Mesothelial cell of epicardium (in vitro differentiated cells): ENCODE results near the gene NR2F1. TPM values are rescaled to one million over a fixed set of nuclear protein-coding genes. Genes with fewer than 3 reads are reported as not detected.

ENCODE experiments used
- DNase-seq, 2 experiments: peaks; one replicate each; pipeline ENCODE4 v3.0.0; 2021; ENCODE audit warnings: low spot score in 2 of 2; ENCODE audit not compliant: unreplicated experiment in 2 of 2
- H3K27ac Mint-ChIP-seq: 2 replicates; pipeline ENCODE4 v1.8.0; 2021; ENCODE audit warnings: mixed read lengths
- H3K27me3 Mint-ChIP-seq: 2 replicates; pipeline ENCODE4 v1.8.0; 2021; ENCODE audit warnings: low read depth, mixed read lengths
- H3K36me3 Mint-ChIP-seq: 2 replicates; pipeline ENCODE4 v1.8.0; 2021; ENCODE audit warnings: mixed read lengths
- H3K4me1 Mint-ChIP-seq: 2 replicates; pipeline ENCODE4 v1.8.0; 2021; ENCODE audit warnings: mixed read lengths
- H3K4me3 Mint-ChIP-seq: 2 replicates; pipeline ENCODE4 v1.8.0; 2021; ENCODE audit warnings: mild to moderate bottlenecking, moderate library complexity, mixed read lengths
- H3K9me3 Mint-ChIP-seq: 2 replicates; pipeline ENCODE4 v1.8.0; 2021; ENCODE audit warnings: mixed read lengths
- total RNA-seq: library from RNA; stranded (reverse); gene quantifications from 3 replicates; pipeline ENCODE4 v1.2.1, GENCODE V29; 2021
- TF ChIP-seq, protein P1 (sequence below): fragments of 200-600 bp; sonication (generic); IDR thresholded peaks from one replicate; pipeline ENCODE4 v1.5.0; 2021; ENCODE audit warnings: antibody characterized with exemption; ENCODE audit not compliant: unreplicated experiment

The NR2F1 gene
- total RNA-seq, 1 donor from 2014 or later: 20.3 TPM

- Mint-ChIP-seq H3K27ac (no peak overlapping the region), H3K36me3 (no peaks in the 10 kb centered on the region), H3K9me3 (no peaks in the 10 kb centered on the region), H3K4me1 (peaks cover 10% of the 10 kb centered on the region), H3K27me3 (peaks cover 98% of the 10 kb centered on the region), H3K4me3 (no peak overlapping the region)
- TF ChIP-seq, protein P1, sequence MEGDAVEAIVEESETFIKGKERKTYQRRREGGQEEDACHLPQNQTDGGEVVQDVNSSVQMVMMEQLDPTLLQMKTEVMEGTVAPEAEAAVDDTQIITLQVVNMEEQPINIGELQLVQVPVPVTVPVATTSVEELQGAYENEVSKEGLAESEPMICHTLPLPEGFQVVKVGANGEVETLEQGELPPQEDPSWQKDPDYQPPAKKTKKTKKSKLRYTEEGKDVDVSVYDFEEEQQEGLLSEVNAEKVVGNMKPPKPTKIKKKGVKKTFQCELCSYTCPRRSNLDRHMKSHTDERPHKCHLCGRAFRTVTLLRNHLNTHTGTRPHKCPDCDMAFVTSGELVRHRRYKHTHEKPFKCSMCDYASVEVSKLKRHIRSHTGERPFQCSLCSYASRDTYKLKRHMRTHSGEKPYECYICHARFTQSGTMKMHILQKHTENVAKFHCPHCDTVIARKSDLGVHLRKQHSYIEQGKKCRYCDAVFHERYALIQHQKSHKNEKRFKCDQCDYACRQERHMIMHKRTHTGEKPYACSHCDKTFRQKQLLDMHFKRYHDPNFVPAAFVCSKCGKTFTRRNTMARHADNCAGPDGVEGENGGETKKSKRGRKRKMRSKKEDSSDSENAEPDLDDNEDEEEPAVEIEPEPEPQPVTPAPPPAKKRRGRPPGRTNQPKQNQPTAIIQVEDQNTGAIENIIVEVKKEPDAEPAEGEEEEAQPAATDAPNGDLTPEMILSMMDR: no peak
- no peak for DNase-seq
Observed at GRCh38 chr5:93609762-93610161, 26.7 kb downstream of the NR2F1 start.

- TF ChIP-seq, protein P1: no peak
- H3K27ac Mint-ChIP-seq: no peak overlapping the region
- H3K36me3 Mint-ChIP-seq: no peaks in the 10 kb centered on the region
- H3K4me1 Mint-ChIP-seq: peaks cover 10% of the 10 kb centered on the region
- no peak overlapping the region for H3K4me3 Mint-ChIP-seq
- peaks cover 98% of the 10 kb centered on the region for H3K27me3 Mint-ChIP-seq
- H3K9me3 Mint-ChIP-seq: no peaks in the 10 kb centered on the region
- no peak for DNase-seq
Observed at GRCh38 chr5:93610581-93611272, 27.7 kb downstream of the NR2F1 start.

DNA sequence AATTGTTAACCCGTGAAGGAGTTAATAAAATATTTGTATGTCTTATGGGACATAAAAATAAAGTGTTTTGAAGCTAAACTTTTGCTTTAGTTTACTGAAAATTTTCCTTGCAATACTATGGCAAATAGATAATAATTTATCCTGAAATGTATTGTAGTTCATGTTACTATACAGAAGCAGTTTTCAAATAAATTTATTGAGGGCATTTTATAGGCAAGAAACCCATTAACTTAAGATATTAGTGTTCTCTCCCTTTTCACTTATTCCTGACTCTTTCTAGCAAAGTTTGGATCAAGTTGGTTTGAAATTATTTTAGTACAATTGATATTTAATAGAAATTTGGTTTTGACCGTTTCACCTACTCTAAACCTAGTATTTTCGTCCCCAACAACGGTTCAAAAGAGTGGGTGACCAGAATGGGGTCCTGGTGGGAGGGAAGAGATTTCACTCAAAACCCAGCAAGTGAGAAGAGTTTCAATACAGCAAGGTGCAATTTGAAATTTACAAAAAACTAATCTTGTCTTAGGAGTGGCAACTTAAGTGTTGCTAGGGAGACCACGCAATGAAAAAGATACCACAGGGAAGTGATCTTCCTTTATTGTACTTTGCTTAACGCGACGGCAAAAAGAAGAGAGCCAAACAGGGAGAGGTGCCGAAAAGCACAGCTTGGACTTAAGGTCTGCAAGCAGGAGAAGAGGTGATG is 28.4 kb downstream of the NR2F1 start:
- Mint-ChIP-seq H3K27ac (no peak overlapping the region), H3K36me3 (no peaks in the 10 kb centered on the region), H3K27me3 (peaks cover 98% of the 10 kb centered on the region), H3K9me3 (no peaks in the 10 kb centered on the region), H3K4me1 (peaks cover 10% of the 10 kb centered on the region), H3K4me3 (no peak overlapping the region)
- DNase-seq: no peak
- TF ChIP-seq, protein P1: no peak

- TF ChIP-seq, protein P1: no peak
- no peaks in the 10 kb centered on the region for H3K36me3 Mint-ChIP-seq
- peaks cover 10% of the 10 kb centered on the region for H3K4me1 Mint-ChIP-seq
- no peaks in the 10 kb centered on the region for H3K9me3 Mint-ChIP-seq
- peaks cover 99% of the 10 kb centered on the region for H3K27me3 Mint-ChIP-seq
- no peak overlapping the region for H3K27ac Mint-ChIP-seq
- peak overlapping the region; percentile 20 for H3K4me3 Mint-ChIP-seq
- DNase-seq: peak in 1 of 2 experiments; percentile 28
Observed at GRCh38 chr5:93611976-93612854, 29.2 kb downstream of the NR2F1 start.

- Mint-ChIP-seq H3K27me3 (peaks cover 99% of the 10 kb centered on the region), H3K4me3 (no peak overlapping the region), H3K9me3 (no peaks in the 10 kb centered on the region), H3K27ac (no peak overlapping the region), H3K4me1 (peaks cover 10% of the 10 kb centered on the region), H3K36me3 (no peaks in the 10 kb centered on the region)
- TF ChIP-seq, protein P1: no peak
- no peak for DNase-seq
Observed at GRCh38 chr5:93612855-93613243, 29.8 kb downstream of the NR2F1 start.
